ENCODE data around the gene NCBP1. TPM values are rescaled to one million over a fixed set of nuclear protein-coding genes. Genes with fewer than 3 reads are reported as not detected.
A peak's percentile ranks its signal among the peaks of the same experiment; 100 is the strongest.
"Not testable (repeated sequence)": the region's sequence is repeated elsewhere in the genome, so short reads cannot be mapped to it uniquely, and the experiment has no call there.

Gene NCBP1
- polyA plus RNA-seq, 3 donors = 47.2 to 54.9 (median 49.8) TPM

DNA sequence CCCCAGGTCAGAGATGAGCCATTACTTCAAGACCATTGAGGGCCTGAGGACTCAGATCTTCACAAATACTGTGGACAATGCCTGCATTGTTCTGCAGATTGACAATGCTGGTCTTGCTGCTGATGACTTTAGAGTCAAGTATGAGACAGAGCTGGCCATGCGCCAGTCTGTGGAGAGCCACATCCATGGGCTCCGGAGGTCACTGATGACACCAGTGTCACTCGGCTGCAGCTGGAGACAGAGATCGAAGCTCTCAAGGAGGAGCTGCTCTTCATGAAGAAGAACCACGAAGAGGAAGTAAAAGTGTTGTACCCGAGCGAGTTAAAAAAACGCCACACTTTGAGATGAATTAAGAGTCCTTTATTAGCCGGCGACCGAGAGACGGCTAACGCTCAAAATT, 65.7 kb downstream of the NCBP1 start:
- not testable (repeated sequence) for DNase-seq (ENCODE audit: extremely low read depth in 1 of 11, low read depth in 9 of 11, low spot score in 4 of 11)

- DNase-seq (ENCODE audit: extremely low read depth in 1 of 11, low read depth in 9 of 11, low spot score in 4 of 11) = not testable (repeated sequence)
Measured at GRCh38 chr9:97699824-97700223, 66.2 kb downstream of the NCBP1 start.

DNA sequence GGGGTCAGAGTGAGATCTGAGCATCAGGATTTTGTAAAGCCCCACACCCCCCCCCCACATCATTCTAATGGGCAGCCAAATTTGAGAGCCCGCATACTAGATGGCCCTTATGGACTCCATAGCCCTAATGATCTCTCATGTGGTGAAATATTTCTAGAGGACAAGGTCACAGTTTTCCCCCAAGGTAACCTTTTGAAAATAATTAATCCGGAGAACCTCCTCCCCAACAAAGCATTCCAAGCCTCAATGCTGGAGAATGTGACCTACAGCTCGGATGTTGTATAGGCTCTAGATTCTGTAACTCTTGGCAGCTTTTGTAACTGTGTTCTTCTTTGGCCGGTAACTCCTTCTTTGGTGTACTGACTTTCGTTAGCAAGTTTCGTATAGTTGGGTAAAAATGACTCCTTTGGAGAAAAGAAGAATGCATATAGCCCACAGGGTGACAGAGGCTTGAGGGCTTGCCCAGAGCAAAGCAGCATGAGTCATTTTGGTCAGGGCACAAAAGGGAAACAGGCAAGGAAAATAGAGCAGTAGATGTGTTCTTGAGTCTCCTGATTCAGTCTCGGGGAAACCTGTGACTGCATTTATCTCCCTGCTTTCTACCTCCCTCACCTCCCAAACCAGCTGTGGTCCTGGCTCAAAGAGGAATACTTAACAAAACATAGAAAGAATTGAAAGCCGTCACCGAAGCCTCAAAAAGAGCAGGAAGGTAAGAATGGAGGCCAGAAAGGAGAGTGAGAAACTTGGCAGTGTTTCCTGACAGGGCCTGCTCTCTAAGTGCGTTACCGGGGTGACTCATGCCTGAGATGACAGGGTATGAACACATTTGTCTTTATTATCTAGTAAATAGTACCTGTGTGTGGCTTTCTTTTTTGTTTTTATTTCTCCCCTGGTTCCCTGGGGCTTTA, 70.1 kb downstream of the NCBP1 start:
- DNase-seq (ENCODE audit: extremely low read depth in 1 of 11, low read depth in 9 of 11, low spot score in 4 of 11) = no peak

- DNase-seq (ENCODE audit: extremely low read depth in 1 of 11, low read depth in 9 of 11, low spot score in 4 of 11) = no peak
Measured at GRCh38 chr9:97704345-97704677, 70.7 kb downstream of the NCBP1 start.

DNA sequence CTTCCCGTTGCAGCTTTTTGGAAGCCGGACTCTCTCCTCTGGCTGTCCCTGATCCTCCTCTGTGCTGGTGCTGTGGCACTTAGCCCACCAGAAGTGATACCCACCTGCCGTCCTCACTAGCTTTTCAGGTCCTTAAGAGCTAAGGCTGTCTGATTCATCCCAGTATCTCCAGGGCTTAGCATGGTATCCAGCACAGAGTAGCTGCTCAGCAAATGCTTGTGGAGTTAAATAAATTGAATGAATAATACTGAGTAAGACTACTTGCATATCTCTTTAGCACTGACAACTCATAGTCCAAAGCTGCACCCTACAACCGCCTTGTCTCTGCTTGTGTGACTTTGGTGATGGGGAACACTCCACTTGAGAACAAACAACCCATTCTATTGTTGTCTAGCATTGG, 71.2 kb downstream of the NCBP1 start:
- no peak for DNase-seq (ENCODE audit: extremely low read depth in 1 of 11, low read depth in 9 of 11, low spot score in 4 of 11)

DNA sequence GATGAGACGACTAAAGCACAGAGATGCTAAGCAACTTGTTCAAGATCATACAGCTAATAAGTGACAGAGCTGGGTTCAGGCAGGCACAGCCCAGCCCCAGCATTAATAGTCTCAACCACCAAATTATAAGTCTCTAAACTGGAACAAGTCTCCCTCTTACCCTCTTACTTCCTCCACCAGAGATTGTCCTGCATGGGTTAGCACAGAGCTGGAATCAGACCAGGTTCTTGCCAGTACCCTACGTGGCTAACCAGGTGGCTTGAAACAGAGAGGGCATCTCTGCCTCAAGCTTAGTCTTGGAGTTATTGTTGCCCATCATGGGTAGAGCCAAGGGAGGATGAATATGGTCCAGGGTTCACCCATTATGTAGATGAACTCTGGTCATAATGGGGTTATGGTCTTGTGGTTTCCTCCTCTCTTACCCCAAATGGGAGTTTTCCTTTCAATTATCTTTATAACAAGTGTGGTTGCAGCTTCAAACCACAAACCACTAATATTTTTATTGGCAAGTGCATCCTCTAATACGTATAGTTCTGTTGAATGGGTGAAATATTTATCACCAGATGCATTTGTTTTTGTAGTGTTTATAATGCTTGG, 71.8 kb downstream of the NCBP1 start:
- DNase-seq (ENCODE audit: extremely low read depth in 1 of 11, low read depth in 9 of 11, low spot score in 4 of 11) = no peak

DNA sequence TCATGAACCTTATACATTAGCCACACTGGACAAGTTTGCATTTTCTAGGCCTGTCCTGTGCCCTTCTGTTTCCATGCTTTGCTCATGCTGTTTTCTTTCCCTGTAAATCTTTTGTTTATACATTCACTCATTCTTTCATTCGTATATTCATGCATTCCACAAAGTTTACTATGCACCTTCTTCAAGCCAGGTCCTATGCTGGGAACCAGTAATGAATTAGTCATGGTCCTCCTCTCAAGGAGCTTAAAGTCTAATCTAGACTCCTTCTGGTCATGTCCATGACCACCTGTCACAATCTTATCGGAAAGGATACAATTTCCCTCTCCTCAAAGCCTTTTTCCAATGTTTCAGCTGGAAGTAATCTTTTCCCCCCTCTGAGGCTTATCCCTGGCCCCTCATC, 72.6 kb downstream of the NCBP1 start:
- DNase-seq (ENCODE audit: extremely low read depth in 1 of 11, low read depth in 9 of 11, low spot score in 4 of 11) = no peak

DNA sequence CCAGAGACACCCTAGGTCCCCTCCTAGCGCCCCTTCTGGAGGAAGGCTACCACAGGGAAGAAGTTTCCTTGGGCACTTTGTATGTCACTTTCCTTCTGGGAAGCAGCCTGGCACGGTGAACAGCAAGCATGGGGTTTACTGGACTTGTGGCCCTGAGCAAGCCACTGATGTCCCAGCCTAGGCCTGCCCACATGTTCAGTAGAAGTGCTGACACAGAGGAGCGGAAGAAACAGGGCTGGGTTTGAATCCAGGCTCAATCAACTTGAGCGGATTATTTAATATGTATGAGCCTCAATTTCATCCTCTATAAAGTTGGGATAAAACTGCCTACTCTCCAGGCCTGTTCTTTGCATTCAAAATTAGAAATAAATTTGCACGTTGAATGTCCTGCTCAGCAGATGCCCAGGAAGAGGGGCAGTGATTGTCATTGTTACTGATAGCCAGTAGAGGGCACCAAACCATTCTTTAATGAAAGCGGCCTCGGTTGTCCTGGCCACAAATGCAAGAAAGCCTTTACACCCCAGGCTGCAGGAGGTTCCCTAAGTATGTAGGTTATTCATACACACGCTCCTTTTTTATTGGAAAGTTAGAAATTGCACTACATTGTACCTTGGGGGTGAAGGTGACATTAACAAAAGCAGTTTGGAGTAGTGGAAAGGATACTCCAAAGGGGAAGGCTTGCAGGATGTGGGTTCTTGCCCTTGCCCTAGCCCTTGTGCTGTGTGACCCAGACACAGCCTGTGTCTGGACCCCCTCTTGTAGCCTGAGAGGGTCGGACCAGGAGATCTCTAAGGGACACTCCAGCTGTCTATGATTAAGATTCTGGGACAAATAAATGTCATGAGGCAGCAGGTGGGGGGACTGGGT, 77.0 kb downstream of the NCBP1 start:
- peak in 10 of 11 donors; percentile 38 to 72 (median 54) for DNase-seq (ENCODE audit: extremely low read depth in 1 of 11, low read depth in 9 of 11, low spot score in 4 of 11)

GRCh38 chr9:97711223-97711626, 77.6 kb downstream of the NCBP1 start:
- DNase-seq (ENCODE audit: extremely low read depth in 1 of 11, low read depth in 9 of 11, low spot score in 4 of 11) = no peak

- DNase-seq (ENCODE audit: extremely low read depth in 1 of 11, low read depth in 9 of 11, low spot score in 4 of 11) = no peak
Measured at GRCh38 chr9:97714435-97714834, 80.8 kb downstream of the NCBP1 start.

GRCh38 chr9:97717866-97718265, 84.2 kb downstream of the NCBP1 start:
- no peak for DNase-seq (ENCODE audit: extremely low read depth in 1 of 11, low read depth in 9 of 11, low spot score in 4 of 11)

DNA sequence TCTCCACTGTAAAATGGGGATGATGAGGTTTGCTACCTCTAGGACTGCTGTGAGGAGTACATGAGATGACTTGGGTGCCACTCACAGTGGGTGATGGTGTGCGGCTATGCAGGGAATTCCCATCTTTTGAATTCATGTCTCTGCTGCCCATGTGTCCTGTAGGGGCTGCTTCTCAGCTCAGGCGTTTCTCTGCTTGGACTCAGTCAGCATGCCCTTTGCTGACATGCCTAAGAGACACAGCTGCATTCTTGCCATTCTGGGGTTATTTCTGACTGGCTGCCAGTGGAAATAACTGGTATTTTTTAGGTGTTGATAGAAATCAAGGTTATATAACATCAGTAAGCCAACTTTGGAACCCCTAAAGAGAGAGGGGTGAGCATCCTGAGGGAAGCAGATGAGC, 87.8 kb downstream of the NCBP1 start:
- DNase-seq (ENCODE audit: extremely low read depth in 1 of 11, low read depth in 9 of 11, low spot score in 4 of 11) = no peak

DNA sequence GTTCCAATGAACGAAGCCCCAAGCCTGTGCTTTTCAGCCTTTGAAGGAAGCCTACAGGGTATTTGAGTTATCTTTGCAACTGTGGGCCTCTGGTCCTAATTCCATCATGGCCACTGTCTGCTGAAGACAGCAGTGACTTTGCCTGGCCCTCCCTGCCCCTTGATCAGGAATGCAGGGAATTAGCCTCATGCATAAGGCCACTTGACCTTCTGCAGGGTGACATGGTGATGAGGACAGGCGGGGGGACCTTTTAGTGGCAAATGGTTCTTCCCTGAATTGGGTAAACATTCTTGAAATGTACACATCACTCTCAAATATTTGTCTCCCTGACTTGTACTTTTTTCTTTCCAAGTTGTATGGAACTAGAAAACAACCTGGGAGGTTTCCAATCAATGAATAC, 88.7 kb downstream of the NCBP1 start:
- DNase-seq (ENCODE audit: extremely low read depth in 1 of 11, low read depth in 9 of 11, low spot score in 4 of 11) = no peak

Other genes with a start within 250 kb of the NCBP1 start
- 1 to 10 TPM; 7.1 to 8.0 (median 7.7) TPM for gene TDRD7, start 221.7 kb upstream of the NCBP1 start, polyA plus RNA-seq (ENCODE audit: insufficient read length in 3 of 3)
- gene TMOD1, start 132.2 kb upstream of the NCBP1 start, polyA plus RNA-seq (ENCODE audit: insufficient read length in 3 of 3) = 1 to 10 TPM in 2 of 3 donors, under 1 TPM in 1; 0.67 to 2.7 (median 1.8) TPM
- 10 to 100 TPM; 30.3 to 43.0 (median 32.2) TPM for gene TSTD2, start 453 bp upstream of the NCBP1 start, polyA plus RNA-seq (ENCODE audit: insufficient read length in 3 of 3)
- 10 to 100 TPM; 33.7 to 41.8 (median 35.8) TPM for gene XPA, start 63.5 kb downstream of the NCBP1 start, polyA plus RNA-seq (ENCODE audit: insufficient read length in 3 of 3)
- under 1 TPM in 1 of 3 donors, not detected in 2; 0.06 TPM for gene FOXE1, start 219.4 kb downstream of the NCBP1 start, polyA plus RNA-seq (ENCODE audit: insufficient read length in 3 of 3)

Data from renal cortex interstitium (tissue), 11 donors.